Kidney tubule cell (primary cell): Measurements from ENCODE around the gene NPHP4.

ENCODE experiments used
- DNase-seq: peaks from one replicate; pipeline ENCODE4 v3.0.0-alpha.2; 2018; ENCODE audit warnings: low spot score

The NPHP4 gene

GRCh38 chr1:6003568-6004411, 11.6 kb upstream of the NPHP4 start:
- no peak for DNase-seq

- DNase-seq = no peak
Measured at GRCh38 chr1:6002714-6003501, 10.7 kb upstream of the NPHP4 start.

GRCh38 chr1:6001992-6002576, 9.9 kb upstream of the NPHP4 start:
- peak; percentile 58 for DNase-seq

GRCh38 chr1:6000444-6001288, 8.4 kb upstream of the NPHP4 start:
- DNase-seq = no peak

- DNase-seq = no peak
Measured at GRCh38 chr1:5999711-6000443, 7.7 kb upstream of the NPHP4 start.

- DNase-seq = no peak
Measured at GRCh38 chr1:5998906-5999301, 6.7 kb upstream of the NPHP4 start.

GRCh38 chr1:5998051-5998905, 6.1 kb upstream of the NPHP4 start:
- DNase-seq = no peak

GRCh38 chr1:5997316-5997715, 5.1 kb upstream of the NPHP4 start:
- DNase-seq = no peak

GRCh38 chr1:5996641-5997270, 4.5 kb upstream of the NPHP4 start:
- DNase-seq = no peak

- no peak for DNase-seq
Measured at GRCh38 chr1:5995871-5996630, 3.8 kb upstream of the NPHP4 start.

GRCh38 chr1:5994713-5995621, 2.7 kb upstream of the NPHP4 start:
- DNase-seq = no peak

GRCh38 chr1:5993556-5994491, 1.6 kb upstream of the NPHP4 start:
- DNase-seq = no peak

- DNase-seq = no peak
Measured at GRCh38 chr1:5992814-5993555, 760 bp upstream of the NPHP4 start.

GRCh38 chr1:5991381-5992025, 722 bp downstream of the NPHP4 start:
- DNase-seq = peak; percentile 18

- DNase-seq = no peak
Measured at GRCh38 chr1:5990913-5991312, 1.3 kb downstream of the NPHP4 start.
